ENCODE data around the gene PRXL2A.
"Not testable (repeated sequence)": the region's sequence is repeated elsewhere in the genome, so short reads cannot be mapped to it uniquely, and the experiment has no call there.

Gene PRXL2A

GRCh38 chr10:80411681-80412220 is 3.4 kb downstream of the PRXL2A start:
- DNase-seq = no peak

DNA sequence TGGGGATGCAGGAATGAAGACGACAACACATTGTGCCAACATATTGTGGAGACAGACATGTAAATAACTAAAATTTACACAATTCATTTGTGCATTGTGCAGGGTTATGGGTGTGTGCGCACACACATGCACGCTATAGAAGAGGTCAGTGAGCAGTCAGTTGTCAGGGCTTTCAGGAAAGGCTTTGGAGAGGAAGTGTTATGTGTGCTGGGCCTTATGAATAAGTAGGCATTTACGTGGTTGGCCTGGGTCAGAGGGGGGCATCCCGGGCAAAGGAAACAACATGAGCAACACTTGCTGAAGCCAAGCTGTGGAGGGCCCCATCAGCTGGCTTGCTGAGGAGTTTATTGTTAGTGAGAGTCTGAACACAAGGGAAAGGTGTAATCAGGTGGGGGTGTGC is 4.1 kb downstream of the PRXL2A start:
- no peak for DNase-seq

DNA sequence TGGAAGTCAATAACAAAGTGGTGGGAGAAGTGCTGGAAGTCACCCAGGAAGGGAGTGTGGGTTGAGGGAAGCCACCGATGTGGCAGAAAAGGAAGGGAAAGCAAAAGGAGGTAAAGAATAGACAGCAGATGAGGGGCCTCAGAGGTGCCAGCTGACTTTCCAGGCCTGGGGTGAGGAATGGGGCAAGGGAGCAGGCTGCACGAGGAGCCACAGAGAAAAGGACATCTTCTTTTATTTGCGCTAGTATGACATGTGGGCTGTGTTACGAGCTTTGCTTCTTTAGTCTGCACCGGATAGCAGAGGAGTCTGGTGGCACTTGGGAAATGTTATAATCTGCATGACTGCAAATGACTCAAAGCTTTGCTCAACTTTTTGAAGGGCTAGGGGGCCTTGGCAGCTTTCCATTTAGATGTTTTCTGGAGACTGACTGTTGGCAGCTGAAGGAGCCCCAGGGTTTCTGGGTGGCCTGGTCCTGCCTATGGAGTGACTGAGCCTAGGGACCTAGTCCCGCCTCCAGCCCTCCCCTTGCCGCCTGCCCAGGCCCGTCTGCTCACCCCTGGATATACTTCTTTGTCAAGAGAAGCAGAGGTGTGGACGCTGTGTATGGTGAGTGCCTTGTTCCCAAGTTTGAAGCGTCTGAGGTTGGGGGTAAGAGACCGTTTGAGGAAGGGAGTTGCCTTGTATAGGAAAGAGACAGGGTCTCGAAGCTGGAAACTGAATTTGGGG is 5.1 kb downstream of the PRXL2A start:
- DNase-seq = peak in 1 of 2 experiments; percentile 33

DNA sequence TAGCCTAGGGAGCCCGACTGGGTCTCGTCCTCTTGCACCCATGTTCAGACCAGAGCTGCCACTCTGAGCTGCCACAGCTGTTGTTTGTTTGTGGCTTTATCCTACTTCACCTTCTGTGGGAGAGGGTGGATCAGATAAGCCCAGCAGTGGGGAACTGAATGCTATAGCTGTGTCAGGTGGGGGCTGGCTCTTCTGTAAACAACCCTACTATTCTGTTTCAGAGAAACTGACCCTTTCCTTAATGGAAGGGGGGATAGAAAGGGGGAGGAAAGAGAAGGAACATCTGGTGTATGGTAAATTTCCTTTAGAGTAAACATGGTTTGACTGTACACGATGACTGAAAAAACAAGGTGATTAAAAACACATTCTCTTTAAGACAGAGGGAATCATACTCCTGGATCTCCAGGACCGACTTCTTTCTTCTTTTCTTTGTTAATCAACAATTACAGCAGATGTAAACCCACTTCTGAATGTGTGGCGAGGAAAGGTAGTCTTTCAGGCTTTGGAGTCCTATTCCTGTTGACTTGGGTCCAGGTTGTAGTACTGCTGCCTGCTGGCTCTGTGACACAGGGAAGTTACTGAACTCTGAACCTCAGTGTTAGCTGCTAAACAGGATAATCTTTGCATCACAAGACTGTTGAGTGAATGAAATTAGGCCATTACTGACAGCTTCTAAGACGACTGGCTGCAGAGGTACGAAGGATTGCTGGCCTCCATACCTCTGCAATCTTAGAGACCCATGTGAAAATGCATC is 6.0 kb downstream of the PRXL2A start:
- peak in 1 of 2 experiments; percentile 27 for DNase-seq

DNA sequence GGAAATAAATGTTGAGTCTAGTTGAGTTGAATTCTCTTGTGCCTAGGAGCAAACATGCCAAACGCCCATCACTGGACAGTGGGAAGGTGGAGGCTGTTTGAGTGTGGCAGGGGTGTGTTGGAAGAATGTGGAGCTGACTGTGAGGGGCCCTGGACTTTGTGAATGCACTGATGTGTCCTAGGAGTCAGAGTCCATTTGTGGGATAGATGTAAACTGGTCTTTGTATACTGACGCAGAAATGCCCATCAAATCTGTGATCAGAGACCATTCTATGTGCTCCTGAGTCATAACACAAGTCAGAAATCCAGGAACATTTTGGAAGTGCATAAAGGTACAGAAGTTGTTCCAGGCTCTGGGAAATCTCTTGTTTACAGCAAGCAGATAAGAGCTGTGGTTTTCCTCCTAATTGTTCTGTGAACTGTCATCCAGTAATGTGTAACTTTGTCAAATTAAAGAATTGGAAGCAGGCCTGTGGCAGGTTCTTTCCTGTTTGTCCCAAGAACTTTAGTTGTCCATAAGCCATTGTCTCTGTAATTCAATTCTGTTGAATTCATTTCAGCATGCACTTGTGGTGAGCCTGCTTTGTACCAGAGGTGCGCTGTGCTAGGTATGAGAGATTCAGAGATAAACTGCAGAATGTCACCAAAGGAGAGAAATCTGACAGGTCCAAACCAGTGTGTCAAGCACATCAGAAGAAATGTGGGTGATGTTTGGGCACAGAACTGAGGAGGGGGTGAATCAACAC is 7.6 kb downstream of the PRXL2A start:
- no peak for DNase-seq

GRCh38 chr10:80416479-80417098 is 8.2 kb downstream of the PRXL2A start:
- DNase-seq = no peak

DNA sequence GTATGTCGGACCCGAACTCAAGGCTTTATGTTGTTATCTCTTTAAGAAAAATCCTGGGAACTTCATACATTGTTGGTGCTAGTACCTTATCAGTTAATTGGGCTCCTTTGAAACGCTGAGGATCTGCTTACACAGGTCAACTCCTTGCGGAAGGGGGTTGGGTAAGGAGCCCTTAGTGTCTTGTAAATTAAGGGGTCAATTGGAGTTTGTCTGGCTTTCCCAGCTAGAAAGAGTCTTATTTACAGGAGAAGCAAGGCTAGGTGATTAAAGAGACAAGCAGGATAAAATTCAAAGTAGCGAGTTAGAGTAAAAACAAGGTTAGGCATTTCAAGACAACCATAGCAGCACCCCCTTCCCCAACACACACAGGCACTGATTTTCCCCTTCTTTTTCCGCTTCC is 8.9 kb downstream of the PRXL2A start:
- not testable (repeated sequence) for DNase-seq

DNA sequence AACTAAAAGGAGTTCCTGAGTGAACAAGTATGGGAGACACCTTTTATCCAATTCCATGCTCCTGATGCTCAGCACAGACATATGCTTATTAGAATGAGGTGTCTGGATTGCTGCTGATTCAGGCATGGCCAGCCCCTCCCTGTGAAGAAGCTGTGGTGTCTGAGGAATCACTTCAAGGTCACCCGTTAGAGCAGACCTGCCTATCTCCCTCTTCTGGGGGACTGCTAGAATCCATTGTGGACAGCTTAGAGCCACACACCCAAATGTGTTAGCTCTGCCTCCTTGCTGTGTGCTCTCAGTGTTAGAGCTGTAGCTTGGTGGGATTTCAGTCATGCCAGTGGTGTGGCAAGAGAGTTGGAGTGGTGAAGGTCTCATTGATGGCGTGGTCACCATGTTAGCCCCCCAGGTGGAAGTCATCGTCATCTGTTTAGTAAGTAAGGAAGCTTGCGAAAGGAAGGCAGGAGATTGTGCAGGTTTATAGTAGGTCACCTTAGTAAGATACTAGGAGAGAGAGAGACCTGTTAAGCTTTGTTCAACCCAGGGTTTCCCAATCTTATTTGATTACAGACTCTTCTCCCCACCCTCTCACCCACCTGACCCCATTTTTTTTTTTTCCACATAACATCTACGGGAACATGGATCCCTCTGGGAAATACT is 12.8 kb downstream of the PRXL2A start:
- no peak for DNase-seq

GRCh38 chr10:80421707-80422536 is 13.6 kb downstream of the PRXL2A start:
- DNase-seq = no peak

GRCh38 chr10:80425901-80426300 is 17.6 kb downstream of the PRXL2A start:
- peak in 1 of 2 experiments; percentile 44 for DNase-seq

DNA sequence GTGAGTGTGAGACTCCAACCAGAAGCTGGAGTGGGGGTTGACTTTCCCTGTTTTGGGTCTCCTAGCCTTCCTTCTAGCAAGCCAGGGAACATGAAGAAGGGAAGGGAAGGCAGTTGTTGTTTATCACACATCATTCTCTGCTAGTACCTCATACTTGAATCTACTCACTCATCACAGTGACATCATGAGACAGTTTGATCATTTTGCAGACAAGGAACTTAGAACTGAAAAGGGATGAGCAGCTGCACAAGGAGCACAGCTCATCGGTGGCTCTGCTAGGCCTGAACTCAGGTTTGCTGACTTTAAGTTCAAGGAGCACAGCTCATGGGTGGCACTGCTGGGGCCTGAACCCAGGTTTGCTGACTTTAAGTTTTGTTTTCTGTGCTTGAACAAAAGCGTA is 19.2 kb downstream of the PRXL2A start:
- DNase-seq = no peak

GRCh38 chr10:80429521-80429973 is 21.2 kb downstream of the PRXL2A start:
- DNase-seq = no peak

DNA sequence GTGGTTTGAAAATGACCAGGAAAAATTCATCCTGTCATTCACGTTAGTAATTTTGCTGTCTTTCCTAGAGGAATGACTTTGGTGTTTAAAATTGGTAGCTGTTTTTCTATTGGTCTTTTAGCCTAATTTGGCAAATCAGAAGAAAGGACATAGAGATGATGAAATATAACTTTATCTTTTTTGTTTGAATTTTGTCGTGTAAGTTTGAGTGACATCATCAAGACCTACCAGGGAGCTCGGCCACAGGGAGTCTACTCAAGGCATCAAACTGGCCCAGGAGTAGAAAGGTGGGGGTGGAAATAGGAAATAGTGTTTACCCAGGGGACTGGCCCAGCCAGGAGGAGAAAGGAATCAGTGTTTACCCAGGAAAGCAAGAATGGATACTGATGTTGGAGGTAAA is 24.8 kb downstream of the PRXL2A start:
- DNase-seq = no peak

- DNase-seq = no peak
These were observed 28.2 kb downstream of the PRXL2A start for GRCh38 chr10:80436446-80437098.

DNA sequence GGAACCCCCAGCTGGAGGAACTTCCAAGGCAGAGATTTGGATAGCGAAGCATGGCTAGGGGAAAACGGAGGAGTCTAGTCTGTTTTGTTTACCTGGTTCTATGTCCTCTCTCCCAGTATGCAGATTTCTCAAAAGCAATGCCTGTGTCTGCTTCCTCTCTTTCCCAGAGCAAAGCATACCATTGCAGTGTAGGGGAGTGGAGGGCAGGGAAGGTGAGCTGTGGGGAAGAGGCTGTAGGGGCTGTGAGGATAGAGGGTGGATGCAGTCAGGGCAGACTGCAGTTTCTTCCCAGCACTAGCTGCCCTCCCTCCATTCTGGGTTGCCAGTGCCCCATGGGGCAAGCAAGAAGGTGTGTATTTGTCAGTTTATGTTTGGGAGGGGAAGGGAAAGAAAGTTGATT is 28.9 kb downstream of the PRXL2A start:
- no peak for DNase-seq

DNA sequence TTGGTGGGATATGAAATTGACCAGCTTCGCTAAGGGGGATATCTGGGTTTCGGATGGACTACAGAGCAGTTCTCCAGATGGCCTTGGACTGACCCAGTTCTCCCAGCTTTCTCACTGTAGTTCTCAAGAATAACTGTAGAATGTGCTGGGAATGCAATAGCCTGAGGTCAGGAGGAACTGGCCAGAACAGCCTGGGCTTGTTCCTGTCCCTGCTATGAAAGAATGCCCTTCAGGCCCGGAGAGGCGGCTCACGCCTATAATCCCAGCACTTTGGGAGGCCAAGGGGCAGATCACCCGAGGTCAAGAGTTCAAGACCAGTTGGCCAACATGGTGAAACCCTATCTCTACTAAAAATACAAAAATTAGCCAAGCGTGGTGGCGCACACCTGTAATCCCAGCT is 33.5 kb downstream of the PRXL2A start:
- no peak for DNase-seq

GRCh38 chr10:80442879-80443278 is 34.5 kb downstream of the PRXL2A start:
- peak; percentile 19 to 60 for DNase-seq

GRCh38 chr10:80443531-80443974 is 35.2 kb downstream of the PRXL2A start:
- peak; percentile 23 to 42 for DNase-seq

DNA sequence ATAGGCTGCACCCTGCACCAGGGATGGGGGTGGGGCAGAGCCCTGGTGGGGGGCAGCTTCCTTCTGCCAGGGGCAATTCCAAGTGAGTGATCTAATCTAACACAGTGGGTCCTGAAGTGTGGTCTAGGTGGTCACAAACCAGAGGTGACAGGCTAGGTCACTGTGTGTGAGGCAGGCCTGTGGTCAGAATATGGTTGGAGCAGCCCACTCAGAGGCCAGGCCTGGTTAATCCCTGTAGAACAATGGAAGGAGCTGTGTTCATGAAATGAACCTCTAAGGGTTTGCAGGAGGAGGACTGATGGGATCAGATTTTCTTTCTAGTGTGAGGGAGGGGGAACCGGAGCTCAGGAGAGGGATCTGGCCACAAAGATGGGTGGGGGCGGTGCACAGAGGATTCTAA is 35.8 kb downstream of the PRXL2A start:
- no peak for DNase-seq

- DNase-seq = peak; percentile 13 to 54
These were observed 36.4 kb downstream of the PRXL2A start for GRCh38 chr10:80444646-80445319.
